GM19463 (cell line): ENCODE results near the gene AGPAT1.
"Not testable (repeated sequence)": the region's sequence is repeated elsewhere in the genome, so short reads cannot be mapped to it uniquely, and the experiment has no call there.

Experiments
- ATAC-seq: cut with Tn5 transposase; IDR thresholded peaks from one replicate; pipeline ENCODE4 v1.9.1; 2021; ENCODE audit warnings: mild to moderate bottlenecking, moderate library complexity; ENCODE audit not compliant: unreplicated experiment

AGPAT1 gene

GRCh38 chr6:32200711-32201475 is 25.0 kb upstream of the AGPAT1 start:
- ATAC-seq: no peak

GRCh38 chr6:32198866-32199265 is 23.0 kb upstream of the AGPAT1 start:
- no peak for ATAC-seq

- no peak for ATAC-seq
These were observed 22.4 kb upstream of the AGPAT1 start for GRCh38 chr6:32198345-32198696.

- no peak for ATAC-seq
These were observed 21.1 kb upstream of the AGPAT1 start for GRCh38 chr6:32196682-32197616.

- ATAC-seq: peak; percentile 75
These were observed 20.2 kb upstream of the AGPAT1 start for GRCh38 chr6:32195902-32196681.

GRCh38 chr6:32195652-32195901 is 19.7 kb upstream of the AGPAT1 start:
- ATAC-seq: peak; percentile 76

- no peak for ATAC-seq
These were observed 19.2 kb upstream of the AGPAT1 start for GRCh38 chr6:32194825-32195651.

GRCh38 chr6:32194388-32194787 is 18.5 kb upstream of the AGPAT1 start:
- no peak for ATAC-seq

- ATAC-seq: not testable (repeated sequence)
These were observed 17.2 kb upstream of the AGPAT1 start for GRCh38 chr6:32193096-32193495.

GRCh38 chr6:32192608-32193039 is 16.7 kb upstream of the AGPAT1 start, which contains the start of gene GPSM3:
TSS of gene GPSM3 (minus strand) at chr6:32192643. CDS start at chr6:32192513, 130 bp downstream.
- no peak for ATAC-seq

GRCh38 chr6:32191696-32192607 is 16.1 kb upstream of the AGPAT1 start:
- no peak for ATAC-seq

GRCh38 chr6:32190911-32191677 is 15.2 kb upstream of the AGPAT1 start:
- no peak for ATAC-seq

GRCh38 chr6:32190054-32190851 is 14.4 kb upstream of the AGPAT1 start, which contains the start of gene PBX2:
TSS of gene PBX2 (minus strand) at chr6:32190202. CDS start at chr6:32189915, 287 bp downstream.
- peak; percentile 60 for ATAC-seq

GRCh38 chr6:32189742-32190053 is 13.8 kb upstream of the AGPAT1 start:
- no peak for ATAC-seq

- no peak for ATAC-seq
These were observed 13.3 kb upstream of the AGPAT1 start for GRCh38 chr6:32189069-32189741.

GRCh38 chr6:32188381-32189068 is 12.6 kb upstream of the AGPAT1 start:
- no peak for ATAC-seq
